Activated CD4-positive, CD25-positive, alpha-beta regulatory T cell treated with anti-CD3 and anti-CD28 coated beads, Interleukin-2, amount 50 U/mL, for 16 hours (primary cell): ENCODE results near the gene MUC2.
A peak's percentile ranks its signal among the peaks of the same experiment; 100 is the strongest.

ENCODE experiments used
- DNase-seq: peaks from one replicate; pipeline ENCODE4 v3.0.0-alpha.2; 2020; ENCODE audit warnings: low read depth, low spot score

MUC2 gene

DNA sequence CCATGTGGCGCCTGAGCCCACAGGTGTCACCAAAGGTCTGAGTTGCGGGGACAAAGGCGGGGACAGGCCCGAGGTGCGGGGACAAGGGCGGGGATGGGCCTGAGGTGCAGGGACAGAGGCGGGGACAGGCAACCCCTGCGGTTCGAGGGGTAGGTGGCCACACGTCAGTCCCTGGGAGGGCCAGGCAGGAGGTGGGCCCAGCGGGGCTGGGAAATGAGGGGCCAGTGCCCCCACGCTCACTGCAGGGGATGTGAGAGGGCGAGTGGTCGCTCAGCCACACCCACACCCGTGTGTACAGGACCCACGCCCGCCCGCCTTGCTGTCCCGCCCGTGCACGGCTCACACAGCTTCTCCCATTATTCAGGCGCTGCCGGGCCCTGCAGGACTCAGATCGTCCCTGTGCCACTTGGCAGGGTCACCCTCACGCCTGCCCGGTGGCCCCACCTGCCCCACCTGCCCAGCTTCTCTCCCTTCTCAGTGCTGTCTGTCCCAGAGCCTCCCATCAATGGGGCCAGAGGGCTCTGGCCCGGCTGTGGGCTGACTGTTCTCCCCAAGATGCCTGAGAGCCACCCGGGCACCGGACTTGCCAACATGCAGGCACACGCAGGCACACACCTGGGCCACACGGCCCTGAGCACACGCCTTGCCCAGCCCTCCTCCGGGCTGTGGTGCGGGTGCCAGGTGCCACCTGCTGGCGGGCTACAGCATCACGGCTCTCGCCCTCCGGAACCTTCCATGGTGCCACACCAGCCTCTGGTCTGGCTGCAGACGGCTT lies 23.9 kb upstream of the MUC2 start:
- DNase-seq: peak; percentile 44

DNA sequence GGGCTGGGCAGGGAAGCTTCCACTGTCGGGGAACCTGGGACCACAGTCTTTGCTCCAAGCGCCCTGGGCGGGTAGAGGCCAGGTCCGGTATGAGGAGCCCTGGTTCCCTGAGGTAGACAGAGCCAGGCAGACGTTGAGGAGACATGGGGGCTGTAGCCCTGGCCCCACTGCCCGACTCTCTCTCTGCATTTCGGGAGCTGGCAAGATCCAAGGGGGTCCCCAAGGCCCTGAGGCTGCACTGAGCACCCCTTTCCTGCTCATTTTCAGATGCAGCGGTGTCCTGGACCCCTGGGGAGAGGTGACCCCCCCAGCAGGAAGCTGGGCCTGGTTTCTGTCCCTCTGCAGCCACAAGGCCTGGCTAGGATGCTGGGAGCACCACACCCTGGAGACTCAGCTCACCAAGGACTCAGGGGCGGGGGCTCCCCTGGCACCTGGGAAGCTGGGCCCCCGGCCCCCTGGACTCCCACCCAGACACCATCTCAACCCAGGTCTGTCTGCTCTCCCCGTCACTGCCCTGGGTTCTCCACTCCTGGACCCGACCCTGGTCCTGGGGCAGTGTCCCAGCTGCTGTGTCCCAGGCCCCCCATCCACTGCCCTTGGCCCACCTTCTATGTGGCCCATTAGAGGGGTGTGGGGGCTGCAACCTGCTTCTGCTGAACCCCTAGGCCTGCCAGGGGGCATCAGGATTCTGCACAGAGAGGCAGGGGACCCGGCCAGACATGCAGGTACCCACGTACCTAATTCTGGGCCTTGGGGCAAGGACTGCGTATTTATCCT lies 23.1 kb upstream of the MUC2 start:
- no peak for DNase-seq

DNA sequence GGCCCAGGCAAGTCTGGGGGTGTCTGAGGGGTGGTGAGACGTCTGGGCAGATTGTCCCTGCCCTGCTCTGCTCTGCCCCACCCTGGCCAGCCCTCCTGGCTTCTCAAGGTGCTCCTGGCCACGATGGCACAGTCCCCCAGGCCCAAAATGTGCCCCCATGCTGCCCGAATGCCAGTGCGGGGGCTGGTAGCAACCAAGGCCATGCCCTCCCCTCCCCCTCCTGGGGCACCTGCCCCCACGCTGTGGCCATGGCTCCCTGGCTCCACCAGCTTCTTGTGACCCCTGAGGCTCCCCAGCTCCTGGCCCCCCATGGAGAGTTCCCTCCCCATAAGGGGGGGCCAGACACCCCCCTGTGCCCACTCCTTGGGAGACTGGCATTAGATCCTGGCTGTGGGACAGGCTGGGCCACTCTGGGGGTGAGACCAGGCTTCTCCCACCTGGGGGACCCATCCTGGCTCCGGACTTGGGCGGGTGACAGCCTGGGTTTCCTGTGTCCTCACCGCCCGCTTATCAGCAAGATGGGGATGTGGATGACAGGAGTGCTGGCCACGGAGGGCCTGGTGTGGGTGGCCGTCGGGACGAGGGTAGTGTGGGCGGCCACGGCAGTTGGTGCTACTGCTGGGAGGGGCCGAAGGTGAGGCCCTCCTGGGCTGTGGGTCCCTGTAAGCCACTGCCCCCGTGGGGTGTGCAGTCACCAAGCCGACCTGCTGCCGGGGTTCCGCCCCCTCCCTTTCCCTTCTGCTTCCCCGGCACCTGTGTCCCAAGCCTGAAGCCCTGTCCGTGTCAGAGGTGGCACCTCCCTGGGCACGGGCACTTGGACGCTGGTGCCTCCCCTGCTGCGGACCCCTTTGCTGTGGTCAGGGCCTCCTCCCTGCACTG lies 22.3 kb upstream of the MUC2 start:
- DNase-seq: no peak

DNA sequence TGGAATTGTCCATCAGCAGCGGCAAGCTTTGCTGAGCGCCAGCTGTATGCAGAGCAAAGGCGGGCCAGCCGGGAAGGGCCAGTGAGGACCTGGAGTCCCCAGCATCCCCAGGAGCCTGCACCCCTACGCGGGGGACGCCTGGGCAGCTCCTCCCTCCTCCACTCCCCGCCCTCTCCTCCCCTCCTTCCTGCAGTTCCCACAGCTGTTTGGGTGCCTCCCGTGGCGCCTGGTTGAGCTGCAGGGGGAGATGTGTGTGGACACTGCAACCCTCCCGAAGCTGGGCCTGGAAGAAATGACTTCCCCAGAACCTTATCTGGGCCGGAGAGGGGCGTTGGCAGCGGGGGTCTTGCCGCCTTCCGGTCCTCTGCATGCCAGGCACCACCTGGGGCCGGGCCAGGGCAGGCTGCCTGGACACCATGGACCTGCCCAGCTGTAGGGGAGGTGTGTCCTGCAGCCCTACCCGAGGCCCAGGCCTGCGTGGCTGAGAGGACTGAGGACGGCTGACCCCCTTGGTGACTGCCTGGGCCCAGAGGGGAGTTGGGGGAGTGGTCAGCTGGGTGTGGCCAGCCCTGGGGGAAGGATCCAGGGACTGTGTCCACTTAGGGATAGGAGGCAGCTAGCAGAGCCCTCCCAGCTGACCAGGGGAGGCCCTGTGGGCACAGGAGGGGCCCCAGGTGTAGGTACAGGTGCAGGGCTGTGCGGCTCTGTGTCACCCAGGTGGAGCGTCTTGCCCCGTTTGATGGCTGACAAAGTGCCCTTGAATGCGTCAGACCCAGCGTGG lies 21.4 kb upstream of the MUC2 start:
- no peak for DNase-seq

DNA sequence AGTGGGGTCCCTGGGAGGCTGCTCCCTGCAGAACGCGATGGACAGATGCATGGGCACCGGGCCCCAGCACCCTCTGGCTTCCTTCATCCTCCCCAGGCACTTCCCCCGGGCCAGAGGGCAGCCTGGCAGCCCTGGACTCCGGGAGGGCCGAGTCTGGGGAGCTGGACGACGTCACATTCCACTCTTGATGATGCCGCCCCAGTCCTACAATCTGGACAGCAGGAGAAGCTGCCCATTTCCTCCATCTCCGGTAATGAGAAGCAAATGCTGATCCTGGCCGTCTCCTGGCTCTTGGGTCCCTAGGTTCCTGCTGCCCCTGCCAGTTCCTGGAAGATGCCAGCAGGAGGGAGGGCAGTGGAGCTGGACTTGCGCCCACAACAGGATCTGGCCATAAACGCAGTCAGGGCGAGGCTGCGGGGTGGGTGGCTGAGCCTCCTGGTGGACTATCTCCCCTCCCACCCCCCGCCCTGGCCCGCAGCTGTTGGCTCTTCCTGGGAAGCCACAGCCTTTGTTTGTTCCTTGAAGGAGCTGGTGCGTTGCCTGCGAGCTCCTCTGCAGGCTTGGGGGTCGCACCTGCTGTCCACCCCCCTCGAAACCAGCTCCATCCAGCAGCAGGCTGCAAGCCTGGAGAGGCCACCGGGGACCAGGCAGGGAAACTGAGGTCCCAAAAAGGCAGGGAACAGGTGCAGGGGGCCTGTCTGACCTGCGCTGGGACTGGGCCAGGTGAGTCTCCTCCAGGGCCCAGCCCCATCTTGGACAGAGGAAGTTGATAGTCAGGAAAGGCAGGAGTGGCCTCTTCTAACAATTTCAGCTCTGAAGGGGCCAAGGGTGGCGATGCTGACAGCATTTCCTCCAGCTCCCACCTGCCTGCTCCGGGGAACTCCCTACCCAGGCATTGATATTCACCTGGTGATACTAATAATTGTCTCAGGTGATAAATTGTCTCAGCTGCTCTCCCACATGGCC lies 20.2 kb upstream of the MUC2 start:
- DNase-seq: no peak

DNA sequence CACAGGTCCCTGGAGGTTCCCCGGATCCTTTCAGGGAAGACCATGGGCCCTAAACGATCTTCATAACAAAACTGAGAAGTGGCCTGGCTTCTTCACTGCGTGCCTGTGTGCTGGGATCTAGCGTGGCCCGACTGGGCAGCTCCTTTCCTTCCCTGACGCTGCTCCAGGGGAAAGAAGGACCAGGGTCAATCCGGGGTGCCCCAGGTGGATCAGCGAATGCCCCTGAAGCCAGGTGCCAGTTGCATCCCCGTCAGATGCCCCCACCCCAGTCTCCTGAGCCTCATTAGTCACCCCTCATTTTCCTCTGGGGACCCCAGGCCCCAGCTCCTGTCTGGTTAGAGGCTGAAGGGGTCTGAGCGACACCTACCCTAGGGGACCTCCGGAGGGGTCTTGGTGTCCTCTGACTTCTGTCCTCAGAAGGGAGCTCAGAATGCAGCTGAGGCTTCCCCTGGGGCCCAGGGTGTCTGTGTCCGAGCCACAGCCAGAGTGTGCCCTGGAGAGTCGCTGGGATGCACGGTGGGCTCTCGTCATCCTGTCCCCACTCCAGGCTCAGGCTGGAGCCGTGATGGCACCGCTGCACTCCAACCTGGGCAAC lies 19.5 kb upstream of the MUC2 start:
- DNase-seq: no peak

DNA sequence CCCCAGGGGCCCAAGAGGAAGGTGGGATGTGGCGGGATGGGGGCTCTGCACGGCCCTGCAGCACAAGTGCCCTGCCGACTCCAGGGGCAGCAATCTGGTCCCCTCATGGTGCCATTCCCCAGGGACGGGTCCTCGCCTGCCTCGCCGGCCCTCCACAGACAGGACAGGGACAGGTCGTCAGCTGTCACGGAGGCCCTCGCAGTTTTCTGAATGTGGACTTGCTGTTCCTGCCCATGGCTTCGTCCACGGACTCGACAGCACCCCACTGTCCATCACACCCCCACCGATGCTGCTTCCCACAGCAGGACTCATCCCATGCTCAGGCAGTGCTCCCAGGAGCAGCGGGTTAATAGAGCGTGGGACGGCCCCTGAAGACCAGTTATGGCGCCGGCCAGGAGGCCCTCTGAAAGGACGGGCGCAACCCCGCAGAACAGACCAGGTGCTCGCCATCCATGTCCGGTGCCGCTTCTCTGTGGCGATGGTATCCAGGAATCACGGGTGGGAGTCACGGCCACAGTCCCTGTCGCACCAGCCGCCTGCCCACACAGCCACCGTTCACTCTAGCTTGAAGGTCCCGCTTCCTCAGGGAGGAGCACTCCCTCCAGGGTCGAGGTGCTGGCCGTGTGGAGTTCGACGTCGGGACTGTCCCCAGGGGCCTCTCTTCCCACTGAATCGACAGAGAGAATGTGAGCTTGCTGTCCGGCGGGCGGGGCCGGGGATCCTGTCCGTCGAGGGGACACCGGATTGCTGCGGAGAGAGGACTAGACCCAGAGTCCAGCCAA lies 18.5 kb upstream of the MUC2 start:
- no peak for DNase-seq

DNA sequence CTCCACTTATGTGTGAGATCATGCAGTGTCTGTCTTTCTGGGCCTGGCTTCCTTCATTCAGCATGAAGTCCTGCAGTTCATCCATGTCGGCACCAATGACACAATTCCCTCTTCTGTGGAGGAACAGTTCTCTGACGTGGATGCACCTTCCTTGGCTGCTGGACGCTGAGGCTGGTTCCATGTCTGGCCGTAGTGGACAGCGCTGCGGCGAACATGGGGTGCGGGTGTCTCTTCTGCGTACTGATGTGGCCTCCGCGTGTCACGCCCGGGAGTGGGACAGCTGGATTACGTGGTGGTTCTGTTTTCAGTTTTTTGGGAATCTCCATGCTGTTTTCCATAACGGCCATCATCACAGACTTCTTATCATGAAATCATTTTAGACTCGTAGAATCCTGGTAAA lies 16.9 kb upstream of the MUC2 start:
- no peak for DNase-seq

DNA sequence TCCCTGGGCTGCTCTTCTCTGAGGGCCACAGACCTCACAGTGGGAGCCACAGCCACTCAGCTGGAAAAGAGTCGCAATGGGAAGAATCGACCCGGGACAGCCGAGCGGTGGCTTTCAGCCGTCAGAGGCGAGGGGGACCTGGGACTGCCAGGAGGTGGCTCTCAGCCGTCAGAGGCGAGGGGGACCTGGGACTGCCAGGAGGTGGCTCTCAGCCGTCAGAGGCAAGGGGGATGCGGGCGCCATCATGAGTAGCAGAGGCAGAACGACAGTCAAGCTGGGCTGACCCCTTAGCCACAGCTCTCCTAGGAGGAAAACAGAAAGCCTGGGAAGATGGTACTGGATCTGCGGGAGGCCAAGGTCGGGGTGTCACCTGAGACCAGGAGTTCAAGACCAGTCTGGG lies 14.9 kb upstream of the MUC2 start:
- no peak for DNase-seq

DNA sequence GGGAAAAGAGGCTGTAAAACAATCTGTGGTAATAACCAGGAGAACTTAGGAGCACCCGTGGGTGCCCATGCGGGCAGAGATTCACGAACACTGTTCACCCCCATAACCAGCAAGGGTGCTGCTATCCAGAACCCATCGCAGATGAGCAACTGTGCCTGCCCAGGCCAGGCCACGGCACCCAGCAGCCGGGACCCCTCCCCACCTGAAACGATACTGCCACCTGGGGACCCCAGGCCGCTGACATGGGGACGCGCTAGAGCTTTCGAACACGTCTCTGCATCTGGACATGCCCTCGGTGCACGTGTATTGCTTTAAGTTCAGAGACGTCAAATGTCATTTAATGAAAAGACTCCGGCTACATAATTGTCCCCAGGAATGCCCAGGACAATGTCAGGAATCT lies 14.3 kb upstream of the MUC2 start:
- no peak for DNase-seq

DNA sequence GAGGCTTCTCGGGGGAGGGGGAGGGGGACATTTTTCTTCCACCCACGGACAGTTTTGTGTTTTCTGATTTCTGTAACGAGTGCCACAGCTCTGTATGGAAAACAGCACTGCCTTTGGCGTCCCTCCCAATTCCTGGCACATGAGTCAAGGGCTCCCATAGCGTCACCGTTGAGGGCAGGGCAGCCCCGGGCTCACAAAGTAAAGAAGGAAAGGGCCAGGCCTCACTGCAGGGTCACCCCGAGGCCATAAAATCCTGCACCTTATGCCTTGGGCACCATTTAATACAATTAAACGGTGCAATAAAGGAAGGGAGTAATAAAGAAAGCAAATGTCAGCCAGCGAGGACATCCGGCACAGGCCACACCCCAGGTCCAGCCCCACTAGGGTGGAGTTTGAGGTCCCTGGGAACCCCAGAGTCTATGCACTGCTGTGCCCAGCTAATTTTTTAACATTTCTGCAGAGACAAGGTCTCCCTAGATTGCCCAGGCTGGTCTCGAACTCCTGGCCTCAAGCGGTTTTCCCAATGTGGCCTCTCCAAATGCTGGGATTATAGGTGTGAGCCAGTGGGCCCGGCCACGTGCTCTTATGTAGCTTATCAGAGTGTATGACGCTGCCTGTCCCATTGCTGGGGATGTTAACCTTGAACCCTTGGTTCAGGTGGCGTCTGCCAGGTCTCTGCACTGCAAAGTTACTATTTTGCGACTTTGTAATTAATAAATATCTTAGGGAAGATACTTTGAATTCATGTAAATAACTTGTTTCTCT lies 13.6 kb upstream of the MUC2 start:
- DNase-seq: no peak

DNA sequence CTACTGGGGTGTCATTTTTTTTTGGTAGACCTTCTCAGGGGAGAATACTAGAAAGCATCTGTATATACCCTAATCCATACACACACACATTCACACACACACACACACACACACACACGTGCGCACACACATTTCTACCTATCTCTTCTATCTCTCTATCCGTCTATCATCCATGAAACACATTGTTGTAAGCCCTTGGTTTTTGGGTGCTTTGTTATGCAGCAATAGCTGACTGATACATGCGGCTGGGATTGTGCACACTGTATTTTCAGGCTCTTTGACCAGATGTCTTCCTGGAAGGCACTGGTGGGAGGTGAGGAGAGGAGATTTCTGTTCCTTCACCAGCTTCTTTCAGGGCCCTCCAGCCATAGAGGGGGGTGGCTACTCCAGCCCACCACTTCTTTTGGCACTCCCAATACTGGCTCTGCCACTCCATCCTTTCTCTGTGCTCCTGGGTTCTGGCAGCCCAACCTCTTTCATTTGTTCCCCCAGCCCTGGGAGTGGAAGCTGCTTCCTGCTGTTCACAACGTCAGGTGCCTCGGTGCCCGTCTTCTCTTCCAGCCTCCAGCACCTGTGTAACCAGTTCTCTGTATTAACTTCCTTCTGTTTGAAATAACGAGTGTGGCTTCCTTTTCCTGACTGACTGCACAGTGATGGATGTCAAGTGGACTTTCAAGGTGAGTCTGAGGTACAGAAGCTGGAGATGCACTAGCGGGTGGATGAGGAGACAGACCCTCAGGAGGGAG lies 12.4 kb upstream of the MUC2 start:
- DNase-seq: no peak

DNA sequence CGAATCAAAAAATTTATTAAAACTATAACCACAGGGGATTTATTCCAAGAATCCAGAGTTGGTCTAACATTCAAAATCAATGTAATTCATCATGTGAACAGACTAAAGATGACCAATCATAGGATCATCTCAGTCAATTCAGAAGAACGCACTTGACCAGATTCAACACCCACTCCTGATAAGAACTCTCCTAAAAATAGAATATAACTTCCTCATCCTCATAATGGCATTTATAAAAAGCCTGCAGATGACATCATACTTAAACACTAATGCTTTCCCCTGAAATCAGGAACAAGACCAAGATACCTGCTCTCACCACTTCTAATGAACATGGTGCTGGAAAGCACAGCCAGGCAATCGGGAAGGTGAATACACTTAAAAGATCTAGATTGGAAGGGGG lies 10.5 kb upstream of the MUC2 start:
- DNase-seq: no peak

DNA sequence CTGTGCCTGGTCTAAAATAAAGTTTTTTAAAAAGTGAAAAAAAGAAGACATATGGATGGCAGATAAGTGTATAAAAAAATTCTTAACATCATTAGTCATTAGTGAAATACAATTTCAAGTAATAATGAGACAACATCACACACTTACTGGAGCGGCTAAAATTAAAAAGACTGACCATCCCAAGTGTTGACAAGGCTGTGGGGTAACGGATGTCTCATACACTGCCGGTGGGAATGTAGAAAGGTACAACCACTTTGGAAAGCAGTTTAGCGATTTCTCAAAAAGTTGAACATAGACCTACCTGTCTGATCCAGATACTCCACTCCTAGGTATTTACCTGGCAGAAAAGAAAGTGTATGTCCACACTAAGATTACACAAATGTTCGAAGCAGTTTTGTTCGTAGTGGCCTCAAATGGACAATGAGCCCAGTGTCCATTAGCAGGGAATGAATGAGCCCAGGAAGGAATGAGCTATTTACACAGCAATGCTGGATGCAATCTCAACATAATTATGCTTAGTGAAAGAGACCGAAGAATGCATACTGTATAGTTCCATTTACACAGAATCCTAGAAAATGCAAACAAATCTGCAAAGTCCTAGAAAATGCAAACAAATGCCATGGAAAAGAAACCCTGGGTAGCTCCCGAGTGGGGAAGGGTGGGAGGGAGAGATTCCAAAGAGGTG lies 6.7 kb upstream of the MUC2 start:
- no peak for DNase-seq

DNA sequence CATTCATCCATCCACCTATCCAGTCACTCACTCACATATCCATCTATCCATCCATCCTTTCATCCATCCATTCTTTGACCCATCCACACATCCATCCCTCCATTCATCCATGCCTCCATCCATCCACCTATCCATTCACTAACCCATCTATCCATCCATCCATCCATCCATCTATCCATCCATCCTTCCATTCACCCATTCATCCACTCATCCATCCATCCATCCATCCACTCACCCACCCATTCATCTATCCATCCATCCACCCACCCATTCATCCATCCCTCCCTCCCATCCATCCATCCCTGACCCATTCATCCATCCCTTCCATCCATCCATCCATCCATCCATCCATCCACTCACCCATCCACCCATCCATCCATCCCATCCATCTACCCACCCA lies 4.9 kb upstream of the MUC2 start:
- no peak for DNase-seq

DNA sequence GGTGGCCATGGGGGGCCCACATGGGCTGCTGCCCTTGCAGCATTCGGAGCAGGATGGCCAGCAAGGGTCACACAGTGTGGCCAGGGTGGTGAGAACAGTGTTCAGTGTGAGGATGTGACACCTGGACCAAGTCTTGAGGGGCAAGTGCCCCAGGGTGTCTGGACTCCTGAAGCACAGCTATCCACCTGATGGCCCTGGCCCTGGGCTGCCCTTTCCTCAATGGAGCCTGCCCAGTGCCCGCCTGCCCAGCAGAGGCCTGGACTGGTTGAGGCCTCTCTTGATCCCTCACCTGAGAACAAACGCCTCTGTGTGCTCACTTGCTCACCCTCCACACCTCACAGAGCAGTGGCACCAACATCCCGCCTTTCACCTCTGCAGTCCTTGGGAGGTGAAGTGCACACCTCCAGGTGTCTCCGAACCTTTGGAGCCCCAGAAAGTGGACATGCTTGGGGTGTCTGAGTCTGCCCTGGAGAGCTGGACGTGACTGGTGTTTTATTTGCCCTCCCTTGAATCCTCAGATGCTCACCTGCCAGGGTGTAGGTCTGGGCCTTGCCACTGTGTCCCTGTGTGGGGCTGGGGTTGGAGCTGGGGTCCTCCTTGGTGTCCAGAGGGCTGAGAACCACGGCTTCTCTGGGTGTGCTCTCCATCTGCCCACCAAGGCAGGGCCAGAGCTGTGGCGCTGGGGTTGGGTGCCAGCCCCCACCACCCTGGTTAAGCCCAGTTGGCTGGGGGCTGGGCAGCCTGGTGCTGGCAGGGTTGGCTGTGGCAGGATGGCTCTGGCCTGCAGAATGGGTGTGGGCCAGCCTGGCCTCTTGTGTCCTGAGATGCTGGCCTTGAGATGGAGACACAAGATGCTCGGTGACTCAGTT lies 3.8 kb upstream of the MUC2 start:
- no peak for DNase-seq
